ENCODE results near the gene USH1C.

The USH1C gene

DNA sequence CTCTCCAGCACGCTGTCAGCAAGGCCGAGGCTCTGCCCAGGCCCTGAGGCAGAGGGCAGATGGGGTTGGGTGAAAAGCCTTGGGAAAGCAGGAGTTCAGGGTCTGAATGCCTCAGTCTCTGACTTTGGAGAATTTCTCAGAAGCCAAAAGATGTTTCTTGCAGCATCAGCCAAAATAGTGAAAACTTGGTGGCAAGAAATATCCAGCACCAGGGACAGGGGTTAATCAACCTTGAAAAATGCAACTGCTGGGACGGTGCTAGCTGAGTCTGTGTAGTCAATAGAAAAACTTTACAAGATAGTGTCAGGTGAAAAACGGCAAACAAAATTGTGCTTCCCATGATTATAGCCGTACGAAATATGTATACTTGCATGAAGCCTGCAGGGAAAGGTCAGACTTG lies 66.1 kb downstream of the USH1C start:
- Histone ChIP-seq H3K9ac (ENCODE audit: low read length) (no peak overlapping the region), H3K4me3 (ENCODE audit: low read length) (no peak overlapping the region), H3K36me3 (ENCODE audit: control insufficient read depth, insufficient read depth, low read length) (no peaks in the 10 kb centered on the region), H3K4me1 (ENCODE audit: control insufficient read depth, insufficient read depth, low read length) (no peaks in the 10 kb centered on the region), H3K27ac (ENCODE audit: low read depth, low read length) (no peak overlapping the region), H3K27me3 (ENCODE audit: control insufficient read depth, insufficient read depth, low read length) (peaks cover 15% of the 10 kb centered on the region)

DNA sequence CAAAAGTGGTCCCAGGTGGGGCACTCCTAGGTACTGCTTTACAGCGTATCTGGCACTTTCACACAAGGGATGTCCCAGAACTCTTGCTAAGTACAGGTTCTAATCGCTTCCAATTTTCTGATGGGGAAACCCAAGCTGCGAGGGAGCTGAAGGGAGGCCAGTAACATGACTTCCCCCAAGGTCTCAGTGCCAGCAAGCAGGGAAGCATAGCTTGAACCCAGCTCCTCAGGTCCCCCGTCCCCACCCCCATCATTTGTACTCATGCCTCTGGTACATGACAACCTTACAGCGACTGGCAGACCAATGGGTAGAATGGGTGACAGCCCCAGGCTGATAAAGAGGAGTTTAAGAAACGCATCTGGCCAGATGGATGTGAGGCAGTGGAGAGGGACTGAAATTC lies 66.9 kb downstream of the USH1C start:
- no peak overlapping the region for H3K27ac ChIP-seq (ENCODE audit: low read depth, low read length)
- no peak overlapping the region for H3K9ac ChIP-seq (ENCODE audit: low read length)
- H3K36me3 ChIP-seq (ENCODE audit: control insufficient read depth, insufficient read depth, low read length), result no peaks in the 10 kb centered on the region
- no peaks in the 10 kb centered on the region for H3K4me1 ChIP-seq (ENCODE audit: control insufficient read depth, insufficient read depth, low read length)
- no peak overlapping the region for H3K4me3 ChIP-seq (ENCODE audit: low read length)
- H3K27me3 ChIP-seq (ENCODE audit: control insufficient read depth, insufficient read depth, low read length), result peaks cover 15% of the 10 kb centered on the region

DNA sequence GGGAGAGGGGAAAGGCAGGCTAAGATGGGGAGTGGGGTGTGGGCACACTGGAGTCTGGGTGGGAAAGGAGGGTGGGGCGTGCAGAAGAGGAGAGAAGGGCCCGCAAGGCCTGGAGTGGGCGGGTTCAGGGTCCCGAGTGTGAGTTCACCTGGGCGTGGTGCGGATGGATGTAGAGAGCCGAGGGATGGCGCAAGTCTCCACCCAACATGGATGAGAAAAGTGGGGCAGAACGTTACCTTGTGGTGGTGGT lies 67.2 kb downstream of the USH1C start:
- Histone ChIP-seq H3K4me3 (ENCODE audit: low read length) (no peak overlapping the region), H3K4me1 (ENCODE audit: control insufficient read depth, insufficient read depth, low read length) (no peaks in the 10 kb centered on the region), H3K36me3 (ENCODE audit: control insufficient read depth, insufficient read depth, low read length) (no peaks in the 10 kb centered on the region), H3K27ac (ENCODE audit: low read depth, low read length) (no peak overlapping the region), H3K27me3 (ENCODE audit: control insufficient read depth, insufficient read depth, low read length) (peaks cover 15% of the 10 kb centered on the region), H3K9ac (ENCODE audit: low read length) (no peak overlapping the region)

DNA sequence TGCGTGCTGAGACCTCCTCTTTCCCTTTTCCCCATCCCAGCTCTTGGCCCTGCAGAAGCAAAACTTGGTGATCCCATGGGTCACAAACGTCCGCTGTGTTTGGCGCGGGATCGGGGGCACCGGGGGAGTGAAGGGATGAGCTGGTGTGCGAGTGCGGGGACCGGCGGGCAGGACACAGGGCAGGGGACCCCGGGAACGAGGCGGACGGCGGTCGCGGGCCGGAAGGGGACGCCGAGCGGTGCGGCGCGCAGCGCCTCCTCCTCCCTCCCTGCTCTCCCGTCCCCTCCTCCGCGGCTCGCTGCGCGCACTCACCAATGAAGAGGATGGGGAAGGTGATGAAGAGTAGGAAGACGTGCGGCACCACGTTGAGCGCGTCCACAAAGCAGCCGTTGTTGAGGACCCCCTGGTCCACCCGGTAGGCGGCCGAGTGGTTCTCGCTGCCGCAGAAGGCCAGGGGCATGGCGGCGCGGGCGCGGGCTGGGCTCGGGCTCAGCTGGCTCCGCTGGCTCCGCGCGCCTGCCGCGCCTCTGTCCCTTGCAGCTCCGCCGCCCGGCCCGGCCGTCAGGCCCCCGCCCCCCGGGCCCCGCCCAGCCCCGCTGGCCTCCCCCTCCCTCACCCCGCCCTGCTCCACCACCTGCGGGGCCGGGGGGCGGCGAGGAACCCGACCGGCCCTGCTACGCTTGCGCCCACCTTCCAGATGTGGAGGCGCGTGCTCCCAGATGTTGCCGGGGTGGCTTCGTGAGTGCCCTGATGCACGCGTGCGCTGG lies 67.7 kb downstream of the USH1C start, which contains the start of gene ABCC8:
Gene ABCC8, minus strand, starts transcription at position 529 of the 767 bp plus-strand sequence. Its CDS starts 69 bp downstream, at position 460.
- H3K9ac ChIP-seq (ENCODE audit: low read length), result no peak within 1 kb of the TSS
- no peak within 1 kb of the TSS for H3K27ac ChIP-seq (ENCODE audit: low read depth, low read length)
- peak within 1 kb of the TSS; percentile 22 for H3K4me3 ChIP-seq (ENCODE audit: low read length)
- H3K36me3 ChIP-seq (ENCODE audit: control insufficient read depth, insufficient read depth, low read length), result no peaks in the 10 kb centered on the region
- H3K4me1 ChIP-seq (ENCODE audit: control insufficient read depth, insufficient read depth, low read length), result no peaks in the 10 kb centered on the region
- peaks cover 15% of the 10 kb centered on the region for H3K27me3 ChIP-seq (ENCODE audit: control insufficient read depth, insufficient read depth, low read length)

DNA sequence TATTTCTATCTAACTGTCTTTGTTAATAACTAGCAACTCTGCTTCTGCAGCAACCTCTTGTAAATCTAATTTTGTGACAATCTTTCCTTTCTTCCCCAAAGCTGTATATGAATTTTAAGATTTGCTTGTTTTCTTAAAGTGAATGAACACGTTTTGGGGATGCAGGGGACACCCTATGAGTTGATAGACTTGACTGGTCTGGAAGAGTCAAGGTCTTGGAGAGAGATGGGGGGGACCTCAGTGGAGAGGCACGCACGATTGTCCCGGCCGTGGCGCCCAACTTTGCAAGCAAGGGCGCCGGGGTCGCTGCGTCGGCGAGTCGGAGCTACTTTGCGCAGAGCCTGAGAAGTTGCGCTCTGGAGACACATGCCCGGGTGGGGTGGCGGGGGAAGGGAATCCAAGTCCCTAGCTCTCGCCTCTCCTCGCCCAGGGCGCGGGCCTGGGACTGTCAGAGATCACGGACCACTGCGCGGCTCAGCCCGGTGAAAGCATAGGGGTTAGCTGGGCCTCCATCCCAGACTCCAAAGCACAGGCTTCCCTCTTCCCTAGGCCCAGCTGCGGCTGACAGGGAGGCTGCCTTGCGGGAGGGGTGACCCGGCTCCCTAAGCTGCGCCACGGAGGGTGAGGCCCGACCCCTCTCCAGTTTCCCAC lies 68.4 kb downstream of the USH1C start:
- no peaks in the 10 kb centered on the region for H3K4me1 ChIP-seq (ENCODE audit: control insufficient read depth, insufficient read depth, low read length)
- no peak overlapping the region for H3K9ac ChIP-seq (ENCODE audit: low read length)
- peak overlapping the region; percentile 22 for H3K4me3 ChIP-seq (ENCODE audit: low read length)
- H3K27me3 ChIP-seq (ENCODE audit: control insufficient read depth, insufficient read depth, low read length), result peaks cover 15% of the 10 kb centered on the region
- H3K36me3 ChIP-seq (ENCODE audit: control insufficient read depth, insufficient read depth, low read length), result no peaks in the 10 kb centered on the region
- no peak overlapping the region for H3K27ac ChIP-seq (ENCODE audit: low read depth, low read length)

DNA sequence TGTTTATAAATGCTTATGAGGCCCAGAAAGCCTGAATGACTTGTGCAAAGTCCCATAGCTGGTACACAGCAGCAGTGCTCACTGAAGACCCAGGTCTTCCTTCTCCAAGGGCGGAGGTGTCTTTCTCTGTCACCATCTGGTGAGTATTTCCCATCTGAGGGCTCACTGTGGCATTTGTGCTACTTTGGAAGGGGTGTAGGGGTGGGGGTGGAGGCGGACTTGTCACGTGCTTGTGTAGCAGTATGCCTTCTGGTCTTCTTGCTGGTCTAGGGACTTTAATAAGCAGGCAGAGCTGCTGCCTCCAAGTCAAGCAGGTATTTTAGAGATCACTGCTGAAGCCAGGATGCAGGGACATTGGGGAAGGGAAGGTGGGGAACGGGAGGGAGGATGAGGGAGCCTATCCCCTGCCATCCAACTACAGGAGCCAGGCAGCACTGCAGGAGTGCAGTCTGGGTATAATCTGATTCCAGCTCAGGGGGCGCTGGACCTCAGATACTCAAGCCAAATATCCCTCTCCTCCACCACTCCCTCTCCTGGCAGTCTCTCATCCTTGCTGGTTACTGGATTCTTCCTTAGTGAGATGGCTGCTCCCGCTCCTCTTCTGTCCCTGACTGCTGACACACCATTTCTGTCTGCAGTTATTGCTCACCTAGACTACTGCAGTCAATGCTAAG lies 71.0 kb downstream of the USH1C start:
- H3K27me3 ChIP-seq (ENCODE audit: control insufficient read depth, insufficient read depth, low read length), result peaks cover 9% of the 10 kb centered on the region
- H3K36me3 ChIP-seq (ENCODE audit: control insufficient read depth, insufficient read depth, low read length), result no peaks in the 10 kb centered on the region
- no peak overlapping the region for H3K27ac ChIP-seq (ENCODE audit: low read depth, low read length)
- H3K9ac ChIP-seq (ENCODE audit: low read length), result no peak overlapping the region
- H3K4me3 ChIP-seq (ENCODE audit: low read length), result no peak overlapping the region
- no peaks in the 10 kb centered on the region for H3K4me1 ChIP-seq (ENCODE audit: control insufficient read depth, insufficient read depth, low read length)

DNA sequence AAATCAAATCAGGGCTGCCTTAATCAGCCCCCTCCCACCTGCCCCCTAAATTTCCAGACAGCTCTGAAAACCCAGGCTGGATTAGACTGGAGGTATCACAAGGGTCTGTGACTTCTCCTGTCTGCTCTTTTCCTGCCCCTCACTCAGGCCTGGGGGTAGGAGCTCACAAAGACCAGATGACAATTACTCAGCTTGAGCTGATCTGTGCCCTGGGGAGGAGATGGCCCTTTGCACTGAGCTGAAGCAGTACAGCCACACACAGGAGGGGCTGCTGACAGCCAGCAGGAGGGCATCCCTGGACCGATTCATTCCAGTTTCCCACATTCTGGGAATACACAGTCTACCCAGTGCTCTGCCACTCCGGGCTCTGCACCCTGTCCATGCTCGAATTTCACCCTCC lies 71.7 kb downstream of the USH1C start:
- peaks cover 7% of the 10 kb centered on the region for H3K27me3 ChIP-seq (ENCODE audit: control insufficient read depth, insufficient read depth, low read length)
- H3K27ac ChIP-seq (ENCODE audit: low read depth, low read length), result no peak overlapping the region
- no peaks in the 10 kb centered on the region for H3K36me3 ChIP-seq (ENCODE audit: control insufficient read depth, insufficient read depth, low read length)
- no peaks in the 10 kb centered on the region for H3K4me1 ChIP-seq (ENCODE audit: control insufficient read depth, insufficient read depth, low read length)
- H3K4me3 ChIP-seq (ENCODE audit: low read length), result no peak overlapping the region
- H3K9ac ChIP-seq (ENCODE audit: low read length), result no peak overlapping the region

DNA sequence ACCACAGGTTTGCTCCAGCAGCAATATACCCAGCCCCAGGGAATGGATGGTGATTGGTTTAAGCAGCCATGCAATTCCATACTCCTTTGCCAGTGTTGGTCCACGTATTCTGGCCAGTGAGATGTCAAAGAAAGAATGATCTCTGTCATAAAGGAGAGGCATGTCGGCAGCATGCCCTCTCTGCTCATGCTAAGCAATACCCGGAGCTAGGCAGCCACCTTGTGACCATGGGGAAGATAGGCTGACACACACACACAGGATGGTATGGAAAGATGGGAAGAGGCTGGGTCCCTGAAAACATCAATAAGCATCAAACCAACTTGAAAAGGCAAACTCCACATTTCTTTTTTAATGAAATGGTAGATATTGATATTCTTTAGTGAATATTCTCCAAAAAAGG lies 72.7 kb downstream of the USH1C start:
- Histone ChIP-seq H3K27ac (ENCODE audit: low read depth, low read length) (no peak overlapping the region), H3K27me3 (ENCODE audit: control insufficient read depth, insufficient read depth, low read length) (peaks cover 5% of the 10 kb centered on the region), H3K9ac (ENCODE audit: low read length) (no peak overlapping the region), H3K4me3 (ENCODE audit: low read length) (no peak overlapping the region), H3K36me3 (ENCODE audit: control insufficient read depth, insufficient read depth, low read length) (no peaks in the 10 kb centered on the region), H3K4me1 (ENCODE audit: control insufficient read depth, insufficient read depth, low read length) (no peaks in the 10 kb centered on the region)

DNA sequence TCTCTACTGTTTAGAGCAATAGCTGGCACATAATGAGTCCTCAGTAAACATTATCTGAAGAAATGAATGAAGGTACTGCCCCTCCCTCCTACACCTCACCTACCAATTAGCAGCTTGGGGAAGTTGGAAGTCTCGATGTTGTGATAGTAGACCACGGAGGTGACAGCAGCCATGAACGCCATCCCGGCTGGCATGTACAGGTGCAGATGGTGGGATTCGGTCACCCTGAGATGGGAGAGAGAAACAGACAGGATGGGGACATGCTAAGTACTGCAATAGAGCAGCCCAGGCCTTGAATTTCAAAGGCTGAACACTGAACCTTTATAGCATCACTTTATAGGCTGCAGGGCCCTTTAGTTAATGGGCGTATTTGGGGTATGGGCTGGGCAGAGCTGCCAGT lies 74.2 kb downstream of the USH1C start:
- Histone ChIP-seq H3K27me3 (ENCODE audit: control insufficient read depth, insufficient read depth, low read length) (peaks cover 4% of the 10 kb centered on the region), H3K27ac (ENCODE audit: low read depth, low read length) (no peak overlapping the region), H3K36me3 (ENCODE audit: control insufficient read depth, insufficient read depth, low read length) (no peaks in the 10 kb centered on the region), H3K9ac (ENCODE audit: low read length) (no peak overlapping the region), H3K4me1 (ENCODE audit: control insufficient read depth, insufficient read depth, low read length) (no peaks in the 10 kb centered on the region), H3K4me3 (ENCODE audit: low read length) (no peak overlapping the region)

DNA sequence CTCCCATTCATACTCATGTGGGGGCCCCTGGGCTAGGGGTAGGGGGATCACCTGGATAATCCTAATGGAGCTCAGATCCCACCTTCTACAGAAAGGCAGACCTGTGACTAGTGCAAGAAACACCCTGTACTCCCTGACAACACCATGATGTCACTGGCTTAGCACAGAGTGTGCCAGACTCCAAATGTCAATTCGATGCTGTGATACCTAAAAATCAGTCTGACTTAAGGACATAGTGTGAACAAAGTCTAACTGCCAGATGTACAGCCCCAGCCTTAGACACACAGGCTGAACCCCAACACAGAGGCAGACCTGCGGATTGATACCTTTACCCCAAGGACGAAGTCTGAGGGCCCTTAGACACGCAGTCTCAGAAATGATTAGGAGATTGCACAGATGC lies 76.1 kb downstream of the USH1C start:
- H3K4me1 ChIP-seq (ENCODE audit: control insufficient read depth, insufficient read depth, low read length), result no peaks in the 10 kb centered on the region
- no peak overlapping the region for H3K27ac ChIP-seq (ENCODE audit: low read depth, low read length)
- H3K36me3 ChIP-seq (ENCODE audit: control insufficient read depth, insufficient read depth, low read length), result no peaks in the 10 kb centered on the region
- H3K4me3 ChIP-seq (ENCODE audit: low read length), result no peak overlapping the region
- no peak overlapping the region for H3K9ac ChIP-seq (ENCODE audit: low read length)
- no peaks in the 10 kb centered on the region for H3K27me3 ChIP-seq (ENCODE audit: control insufficient read depth, insufficient read depth, low read length)

DNA sequence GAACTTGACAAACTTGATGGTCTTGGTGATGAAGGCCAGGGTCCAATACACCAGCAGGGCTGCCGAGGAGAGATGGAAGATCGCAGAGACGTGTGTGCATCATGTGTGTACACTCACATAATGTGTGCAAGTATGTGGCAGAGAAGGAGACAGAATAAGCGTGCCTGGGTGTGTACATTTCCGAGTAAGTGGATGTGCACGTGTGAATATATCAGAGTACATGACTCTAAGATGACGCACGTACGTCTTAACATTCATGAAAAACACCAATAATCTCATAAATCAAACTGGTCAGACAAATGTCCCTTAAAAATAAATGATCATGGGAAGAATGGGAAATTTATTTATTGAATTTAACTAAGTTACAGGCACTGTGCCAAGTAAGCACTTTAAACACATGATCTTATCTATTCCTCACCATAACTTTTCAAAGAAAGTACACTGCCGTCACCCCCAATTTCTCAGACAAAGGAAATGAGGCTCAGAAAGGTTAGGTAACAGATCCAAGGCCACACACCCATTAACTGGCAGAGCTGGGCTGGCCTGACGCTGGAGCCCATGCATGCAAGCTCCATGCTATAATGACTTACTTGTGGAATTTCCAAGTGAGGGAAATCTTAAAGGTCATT lies 80.6 kb downstream of the USH1C start:
- Histone ChIP-seq H3K4me1 (ENCODE audit: control insufficient read depth, insufficient read depth, low read length) (no peaks in the 10 kb centered on the region), H3K36me3 (ENCODE audit: control insufficient read depth, insufficient read depth, low read length) (no peaks in the 10 kb centered on the region), H3K4me3 (ENCODE audit: low read length) (no peak overlapping the region), H3K9ac (ENCODE audit: low read length) (no peak overlapping the region), H3K27ac (ENCODE audit: low read depth, low read length) (no peak overlapping the region), H3K27me3 (ENCODE audit: control insufficient read depth, insufficient read depth, low read length) (no peaks in the 10 kb centered on the region)

DNA sequence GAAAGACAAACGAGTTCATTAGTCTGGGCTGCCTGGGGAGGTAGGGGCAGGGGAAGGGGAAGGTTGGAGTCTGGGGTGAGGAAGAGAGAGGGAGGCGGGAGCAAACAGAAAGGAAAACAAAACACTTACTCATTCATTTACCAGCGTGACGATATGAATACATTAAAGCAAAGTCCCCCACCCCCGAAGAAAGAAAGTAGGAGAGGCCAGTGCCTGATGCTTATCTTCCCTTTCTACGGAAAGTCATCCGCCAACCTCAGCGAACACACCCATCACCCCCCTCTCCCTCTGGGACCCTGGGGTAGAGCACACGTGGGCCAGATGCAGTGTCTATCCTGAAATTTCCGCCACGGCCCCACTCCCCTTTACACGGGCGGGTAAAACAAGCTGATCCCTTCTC lies 81.3 kb downstream of the USH1C start:
- H3K9ac ChIP-seq (ENCODE audit: low read length), result no peak overlapping the region
- H3K27me3 ChIP-seq (ENCODE audit: control insufficient read depth, insufficient read depth, low read length), result no peaks in the 10 kb centered on the region
- H3K27ac ChIP-seq (ENCODE audit: low read depth, low read length), result no peak overlapping the region
- H3K36me3 ChIP-seq (ENCODE audit: control insufficient read depth, insufficient read depth, low read length), result no peaks in the 10 kb centered on the region
- H3K4me3 ChIP-seq (ENCODE audit: low read length), result no peak overlapping the region
- no peaks in the 10 kb centered on the region for H3K4me1 ChIP-seq (ENCODE audit: control insufficient read depth, insufficient read depth, low read length)
